Measurements from ENCODE around the gene IGFBP5.

IGFBP5 gene

GRCh38 chr2:216713691-216714336 lies 18.5 kb upstream of the IGFBP5 start:
- no peak for DNase-seq

GRCh38 chr2:216711348-216711747 lies 16.0 kb upstream of the IGFBP5 start:
- no peak for DNase-seq

GRCh38 chr2:216710551-216711301 lies 15.4 kb upstream of the IGFBP5 start:
- DNase-seq: no peak

GRCh38 chr2:216702756-216703155 lies 7.4 kb upstream of the IGFBP5 start:
- DNase-seq: no peak

- no peak for DNase-seq
These were observed 6.2 kb upstream of the IGFBP5 start for GRCh38 chr2:216701544-216701943.

- DNase-seq: no peak
These were observed 5.4 kb upstream of the IGFBP5 start for GRCh38 chr2:216700781-216701180.

- no peak for DNase-seq
These were observed 4.8 kb upstream of the IGFBP5 start for GRCh38 chr2:216700088-216700567.

- DNase-seq: no peak
These were observed 3.5 kb upstream of the IGFBP5 start for GRCh38 chr2:216698895-216699294.

- no peak for DNase-seq
These were observed 2.9 kb upstream of the IGFBP5 start for GRCh38 chr2:216698293-216698692.

GRCh38 chr2:216696751-216697560 lies 1.6 kb upstream of the IGFBP5 start:
- DNase-seq: no peak

- DNase-seq: no peak
These were observed 972 bp upstream of the IGFBP5 start for GRCh38 chr2:216696321-216696720.

- DNase-seq: no peak
These were observed 527 bp downstream of the IGFBP5 start for GRCh38 chr2:216694826-216695217.

GRCh38 chr2:216694082-216694825 lies 1.1 kb downstream of the IGFBP5 start:
- peak; percentile 42 for DNase-seq

- no peak for DNase-seq
These were observed 1.8 kb downstream of the IGFBP5 start for GRCh38 chr2:216693414-216694080.

- DNase-seq: peak; percentile 71
These were observed 2.5 kb downstream of the IGFBP5 start for GRCh38 chr2:216692636-216693413.

- peak; percentile 19 for DNase-seq
These were observed 4.3 kb downstream of the IGFBP5 start for GRCh38 chr2:216690853-216691741.

GRCh38 chr2:216690456-216690852 lies 4.9 kb downstream of the IGFBP5 start:
- no peak for DNase-seq

GRCh38 chr2:216689397-216689796 lies 6.0 kb downstream of the IGFBP5 start:
- DNase-seq: no peak

GRCh38 chr2:216688731-216689340 lies 6.5 kb downstream of the IGFBP5 start:
- no peak for DNase-seq

- DNase-seq: peak; percentile 28
These were observed 7.7 kb downstream of the IGFBP5 start for GRCh38 chr2:216687646-216688045.
